Stimulated activated CD8-positive, alpha-beta memory T cell treated with anti-CD3 and anti-CD28 coated beads, Interleukin-4, amount 100 ng/mL, for 1 hour (primary cell): Measurements from ENCODE around the gene ARMC8.

ENCODE experiments used
- DNase-seq, 2 donors: peaks; one replicate each; pipeline ENCODE4 v3.0.0-alpha.2; 2020; ENCODE audit warnings: low read depth in 2 of 2, low spot score in 1 of 2

ARMC8 gene

DNA sequence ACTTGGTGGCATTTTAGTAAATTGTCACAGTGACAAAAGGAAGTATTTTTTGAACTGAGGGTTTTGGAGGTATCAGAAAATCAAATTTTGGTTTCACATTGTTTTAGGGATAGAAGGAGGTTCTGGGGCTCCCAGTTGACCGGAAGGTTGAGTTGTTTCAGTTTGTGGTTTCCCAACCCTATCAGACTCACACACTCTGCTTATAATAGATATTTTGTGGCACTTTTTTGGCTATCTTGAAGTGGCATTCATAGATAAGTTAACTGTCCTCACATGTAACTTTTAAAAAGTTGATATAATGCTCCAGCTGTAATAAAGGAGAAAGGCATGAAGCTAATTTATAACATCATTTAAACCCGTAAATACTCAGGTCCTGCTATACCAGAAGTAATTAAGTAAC lies 12.8 kb downstream of the ARMC8 start:
- DNase-seq: no peak

DNA sequence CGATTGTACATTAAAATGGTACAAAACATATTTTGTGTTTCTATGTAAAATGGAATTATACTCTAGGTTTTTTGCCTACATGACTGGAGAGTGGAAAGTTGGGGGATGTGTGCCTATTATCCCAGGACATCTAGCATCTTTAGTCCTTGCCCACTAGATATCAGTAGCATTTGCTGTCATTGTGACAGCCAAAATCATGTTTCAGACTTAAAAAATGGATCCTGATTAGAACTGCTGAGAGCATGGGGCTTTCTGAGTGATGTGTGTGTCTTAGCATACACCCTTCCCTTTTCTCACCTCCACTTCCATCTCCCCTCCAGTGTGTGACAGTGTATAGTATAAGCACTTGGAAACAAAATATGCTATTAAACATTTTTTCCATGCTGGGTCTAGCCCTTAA lies 13.3 kb downstream of the ARMC8 start:
- DNase-seq: no peak

DNA sequence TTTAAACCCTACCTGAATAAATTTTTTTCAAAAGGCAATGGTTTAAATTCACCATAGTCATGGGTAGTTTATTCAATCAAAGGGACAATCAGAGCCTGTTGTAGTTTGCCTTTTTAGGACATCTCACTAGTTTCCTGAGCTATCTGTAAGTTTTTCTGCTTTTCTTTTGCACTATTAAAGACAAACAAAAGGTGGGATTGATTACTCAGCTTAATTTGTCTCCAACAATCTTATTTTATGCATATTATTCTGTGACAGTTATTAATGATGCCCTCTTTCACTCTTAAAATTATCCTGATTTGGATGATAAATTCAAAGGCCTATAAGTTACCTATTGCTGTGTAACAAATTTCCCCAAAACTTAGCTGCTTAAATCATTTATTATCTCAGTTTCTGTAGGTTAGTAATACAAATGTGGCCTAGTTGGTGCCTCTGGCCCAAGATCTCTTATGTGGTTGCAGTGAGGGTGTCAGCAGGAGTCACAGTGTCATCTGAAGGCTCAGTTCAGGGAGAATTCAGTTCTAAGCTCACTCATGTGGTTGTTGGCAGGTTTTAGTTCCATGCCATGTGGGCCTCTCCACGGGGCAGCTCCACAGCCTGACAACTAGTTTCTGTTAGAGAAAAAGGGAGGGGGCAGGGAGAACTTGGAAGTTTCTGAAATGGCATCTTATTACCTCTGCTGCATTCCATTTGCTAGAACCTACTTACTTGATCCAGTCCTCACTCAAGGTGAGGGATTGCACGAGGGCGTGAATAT lies 16.0 kb downstream of the ARMC8 start:
- no peak for DNase-seq

DNA sequence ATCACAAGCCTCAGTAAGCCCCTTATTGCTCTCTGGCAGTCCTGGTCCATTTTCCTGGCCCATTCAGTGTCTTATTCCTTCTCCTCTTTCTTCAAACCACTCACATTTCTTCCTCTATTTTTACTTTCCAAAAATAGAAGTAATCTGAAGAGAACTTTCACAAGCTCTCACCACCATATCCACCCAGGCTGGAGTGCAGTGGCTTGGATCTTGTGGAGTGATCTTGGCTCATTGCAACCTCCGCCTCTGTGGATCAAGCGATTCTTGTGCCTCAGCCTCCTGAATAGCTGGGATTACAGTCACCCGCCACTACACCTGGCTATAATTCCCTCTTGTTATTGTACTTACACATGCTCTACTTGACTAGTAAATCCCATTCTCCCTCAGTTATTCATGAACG lies 16.8 kb downstream of the ARMC8 start:
- no peak for DNase-seq

DNA sequence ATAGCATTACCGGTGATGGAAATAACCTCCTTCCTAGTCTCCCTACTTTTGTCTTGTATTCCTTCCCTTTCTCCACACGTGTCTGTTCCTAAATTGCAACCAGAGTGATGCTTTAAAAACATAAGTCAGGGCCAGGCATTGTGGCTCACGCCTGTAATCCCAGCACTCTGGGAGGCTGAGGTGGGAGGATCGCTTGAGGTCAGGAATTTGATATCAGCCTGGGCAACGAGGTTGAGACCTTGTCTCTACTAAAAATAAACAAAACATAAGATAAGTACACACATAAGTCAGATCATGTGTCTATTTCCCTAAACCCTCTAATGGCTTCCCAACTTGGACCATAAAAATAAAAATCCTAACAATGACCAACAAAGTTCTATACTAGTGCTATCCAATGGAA lies 18.4 kb downstream of the ARMC8 start:
- DNase-seq: no peak

DNA sequence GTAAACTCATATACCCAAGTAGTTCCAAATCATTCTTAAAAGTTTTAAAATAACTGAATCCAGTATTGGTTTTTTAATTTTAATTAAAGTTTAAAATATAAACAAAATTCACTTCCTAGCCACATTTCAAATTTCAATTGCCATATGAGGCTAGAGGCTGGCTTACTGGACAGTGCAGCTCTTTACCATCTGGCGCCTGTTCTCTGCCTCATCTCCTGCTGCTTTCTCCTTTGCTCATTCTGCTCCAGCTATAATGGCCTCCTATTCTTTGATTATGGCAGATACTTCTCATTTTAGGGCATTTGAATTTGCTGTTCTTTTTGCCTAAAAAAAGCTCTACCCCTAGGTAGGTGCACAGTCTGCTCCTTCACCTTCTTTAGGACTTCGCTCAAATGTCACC lies 19.1 kb downstream of the ARMC8 start:
- no peak for DNase-seq

DNA sequence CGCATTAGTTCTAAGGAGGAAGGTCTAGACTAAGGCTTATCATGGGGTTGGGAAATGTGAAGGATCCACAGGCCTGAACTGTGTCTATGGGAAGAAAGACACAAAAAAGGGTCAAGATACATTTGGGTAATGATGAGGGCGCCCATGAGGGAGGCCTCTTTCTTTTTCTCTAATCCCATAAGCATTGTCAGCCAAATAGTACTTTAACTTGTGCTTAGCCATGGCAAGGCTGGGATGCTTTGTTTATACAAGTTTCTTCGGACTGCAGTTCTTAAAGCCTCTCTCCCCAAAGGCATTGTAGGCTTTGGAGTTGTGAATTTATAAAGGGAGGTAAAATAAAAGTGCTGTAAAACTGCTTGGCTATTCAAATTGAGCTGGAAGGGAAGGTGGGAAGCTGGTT lies 23.4 kb downstream of the ARMC8 start:
- no peak for DNase-seq

DNA sequence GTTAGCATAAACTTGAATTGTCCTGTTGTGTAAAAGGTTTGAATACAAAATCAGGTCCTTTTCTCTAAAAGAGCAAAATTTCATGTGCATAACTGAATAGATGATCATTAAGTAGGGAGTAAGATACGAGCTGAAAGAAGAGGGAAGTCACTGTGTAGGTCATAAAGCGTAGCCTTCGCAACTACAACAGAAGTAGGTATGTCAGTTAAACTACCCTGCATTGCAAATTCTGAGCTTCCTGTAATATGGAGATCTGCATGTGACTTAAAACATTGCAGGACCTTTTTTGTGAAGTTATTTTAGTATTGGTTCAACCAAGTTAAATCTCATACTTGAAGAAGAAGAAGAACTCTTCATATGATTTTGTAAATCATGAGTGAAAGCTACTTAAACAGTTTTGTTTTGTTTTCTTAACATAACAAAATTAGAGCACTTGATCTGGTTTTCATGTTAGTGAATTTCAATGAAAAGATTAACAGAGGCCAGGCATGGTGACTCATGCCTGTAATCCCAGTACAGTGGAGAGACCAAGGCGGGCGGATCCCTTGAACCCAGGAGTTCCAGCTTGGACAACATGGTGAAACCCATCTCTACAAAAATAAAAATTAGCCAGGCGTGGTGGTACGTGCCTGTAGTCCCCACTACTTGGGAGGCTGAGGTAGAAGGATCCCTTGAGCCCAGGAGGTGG lies 26.4 kb downstream of the ARMC8 start:
- no peak for DNase-seq

DNA sequence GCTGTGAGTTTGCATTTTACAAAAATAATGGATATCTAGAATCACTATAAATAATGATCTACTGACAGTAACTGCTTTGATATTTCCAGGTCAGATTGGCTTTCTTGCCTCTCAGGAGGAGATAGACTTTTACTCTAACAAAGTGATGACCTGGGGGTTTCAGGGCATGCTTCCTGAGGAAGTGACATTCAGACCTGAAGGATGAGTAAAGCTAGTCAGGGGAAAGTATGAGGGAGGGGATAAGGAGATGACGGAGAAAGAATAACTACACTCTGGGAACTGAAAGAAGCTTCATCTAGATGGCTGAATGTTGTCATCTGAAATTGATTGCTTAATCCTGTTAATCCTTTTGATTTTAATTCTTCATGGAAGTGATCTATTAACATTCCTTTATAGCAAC lies 32.2 kb downstream of the ARMC8 start:
- DNase-seq: no peak

DNA sequence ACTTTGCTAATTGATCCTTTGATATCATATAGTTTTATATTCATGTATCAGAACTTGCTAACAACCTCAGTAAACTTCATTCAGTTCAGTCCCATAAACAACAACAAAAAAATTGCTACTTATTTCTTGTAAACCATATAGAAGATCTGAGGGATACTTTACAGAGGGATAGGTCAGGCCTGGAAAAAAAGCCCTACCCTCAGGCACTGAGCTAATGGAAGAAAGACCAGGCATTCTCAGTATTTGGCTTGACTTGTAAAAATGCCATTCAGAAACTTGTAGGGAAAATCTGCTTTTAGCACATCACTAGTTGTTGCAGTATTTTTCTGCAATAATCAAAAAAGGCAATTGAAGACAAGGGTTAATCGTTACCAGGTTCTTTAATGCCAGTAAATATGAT lies 33.1 kb downstream of the ARMC8 start:
- no peak for DNase-seq

DNA sequence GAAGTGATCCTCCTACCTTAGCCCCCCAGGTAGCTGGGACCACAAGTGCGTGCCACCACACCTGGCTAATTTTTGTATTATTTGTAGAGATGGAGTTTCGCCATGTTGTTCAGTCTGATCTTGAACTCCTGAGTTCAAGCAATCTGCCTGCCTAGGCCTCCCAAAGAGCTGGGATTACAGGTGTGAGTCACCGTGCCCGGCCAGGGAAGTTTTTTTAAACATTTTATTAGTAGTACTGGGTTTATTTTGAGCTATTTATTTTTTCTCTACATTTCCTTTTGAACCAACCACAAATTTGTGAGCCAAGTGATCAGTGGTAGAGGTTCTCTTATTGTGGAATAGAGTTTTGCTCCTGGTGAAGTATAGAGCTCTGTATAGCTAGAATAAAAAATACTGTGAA lies 33.7 kb downstream of the ARMC8 start:
- no peak for DNase-seq

DNA sequence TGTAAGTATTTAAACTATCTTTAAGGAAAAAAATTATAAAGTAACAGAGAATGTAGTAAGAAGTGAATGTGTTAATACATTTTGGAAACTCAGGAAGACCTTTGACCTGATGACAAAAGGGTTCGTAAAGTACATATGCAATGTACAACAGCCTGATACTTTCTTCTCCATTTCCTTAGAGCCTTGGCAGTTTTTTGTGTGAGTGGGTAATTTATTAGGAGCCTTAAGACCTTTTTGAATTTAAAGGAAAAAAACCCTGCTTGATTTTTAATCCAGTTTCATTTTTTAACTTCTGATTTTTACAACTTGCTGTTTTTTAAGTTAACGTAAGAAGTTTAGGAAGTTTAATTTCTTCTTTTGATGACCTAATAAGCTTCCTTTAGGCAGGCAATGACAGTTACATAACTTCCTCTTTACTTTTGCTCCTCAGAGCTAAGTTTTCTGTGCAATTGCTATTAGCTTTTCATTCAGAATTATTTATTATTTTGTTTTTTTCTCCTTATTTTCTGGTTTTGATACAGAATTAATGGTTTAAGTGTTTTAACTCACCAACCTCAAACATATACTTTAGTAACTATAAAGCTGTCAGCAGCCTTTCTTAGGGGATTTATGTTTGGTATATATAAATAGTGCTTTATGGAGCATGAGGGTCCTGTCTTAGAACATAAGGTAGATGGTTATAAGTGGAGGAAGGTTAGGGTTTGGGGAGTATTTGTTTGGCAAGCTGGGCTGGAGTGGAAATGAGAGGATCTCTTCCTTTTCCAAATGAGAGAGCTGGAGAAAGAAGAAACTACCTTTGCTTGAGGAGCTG lies 35.2 kb downstream of the ARMC8 start:
- DNase-seq: no peak

DNA sequence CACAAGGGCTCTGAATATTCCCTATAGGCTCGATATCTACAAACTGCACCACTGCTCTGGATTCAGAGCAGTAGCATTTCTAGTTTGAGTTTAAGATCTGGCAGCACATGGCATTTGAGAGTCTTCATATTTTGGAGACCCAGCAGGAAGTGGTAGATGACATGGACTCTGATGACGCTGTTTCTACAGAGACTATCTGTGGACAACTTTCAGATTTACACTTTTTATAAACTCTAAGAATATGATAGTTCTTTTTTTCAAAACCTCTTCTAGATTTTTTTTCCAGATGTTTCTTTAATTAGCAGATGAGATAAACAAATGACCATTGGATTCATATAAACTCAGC lies 35.8 kb downstream of the ARMC8 start:
- no peak for DNase-seq

DNA sequence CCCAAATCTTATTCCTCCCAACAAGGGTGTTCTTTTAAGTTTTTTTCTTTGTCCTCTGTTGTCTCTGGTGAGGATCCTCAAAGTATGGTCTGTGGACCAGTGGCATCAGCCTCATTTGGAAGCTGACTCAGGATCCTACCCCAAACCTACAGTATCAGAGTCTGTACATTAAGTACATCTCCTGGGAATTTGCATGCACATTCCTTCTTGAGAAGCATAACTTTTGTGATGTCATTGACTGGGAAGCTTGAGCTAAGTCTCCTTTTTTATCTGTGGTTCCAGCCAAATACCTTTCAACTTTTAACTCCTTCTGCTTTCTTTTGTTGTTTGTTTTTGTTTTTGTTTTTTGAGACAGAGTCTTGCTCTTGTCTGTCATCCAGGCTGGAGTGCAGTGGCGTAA lies 40.5 kb downstream of the ARMC8 start:
- no peak for DNase-seq

DNA sequence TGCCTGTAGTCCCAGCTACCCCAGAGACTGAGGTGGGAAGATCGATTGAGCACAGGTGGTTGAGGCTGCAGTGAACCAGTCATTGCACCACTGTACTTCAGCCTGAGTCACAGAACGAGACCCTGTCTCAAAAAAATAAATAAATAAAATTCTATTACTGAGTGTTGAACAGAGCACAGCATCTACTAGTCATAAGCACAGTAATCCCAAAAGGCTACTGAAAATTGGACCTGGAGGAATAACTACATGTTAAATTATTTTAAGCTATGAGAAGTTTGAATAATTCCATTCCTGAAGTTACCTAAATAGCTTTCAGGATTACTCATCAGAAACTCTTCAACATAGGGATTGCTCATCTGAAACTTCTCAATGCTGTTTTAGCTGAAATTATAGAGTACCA lies 43.4 kb downstream of the ARMC8 start:
- no peak for DNase-seq

DNA sequence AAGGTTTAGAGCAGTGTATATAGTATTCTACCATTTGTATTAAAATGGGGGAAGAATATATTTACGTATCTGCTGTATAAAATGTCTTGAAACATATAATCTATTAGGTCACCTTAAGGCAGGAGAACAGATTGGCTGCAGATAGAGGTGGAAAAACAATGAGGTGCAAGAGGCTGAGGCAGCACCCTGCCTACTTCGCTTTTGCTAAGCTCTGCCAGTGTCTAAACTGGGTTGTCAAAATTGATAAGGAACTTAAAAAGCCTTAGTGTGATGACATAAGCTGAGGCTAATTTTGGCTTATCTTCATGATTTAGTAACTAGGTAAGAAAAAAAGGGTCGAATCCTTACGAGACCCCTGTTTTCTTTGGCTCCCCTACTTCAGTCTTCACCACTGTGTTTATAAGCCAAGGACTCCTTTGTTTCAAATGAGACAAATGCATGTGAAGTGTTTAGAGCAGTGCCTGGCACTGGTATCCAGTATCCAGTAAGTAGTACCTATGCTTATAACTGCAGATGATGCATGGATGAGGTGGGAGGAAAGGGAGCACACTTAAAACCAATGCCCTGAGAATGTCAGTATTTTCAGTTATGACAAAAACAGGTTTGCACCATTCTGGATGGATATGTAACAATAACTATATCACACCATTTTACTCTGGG lies 45.7 kb downstream of the ARMC8 start:
- DNase-seq: no peak

DNA sequence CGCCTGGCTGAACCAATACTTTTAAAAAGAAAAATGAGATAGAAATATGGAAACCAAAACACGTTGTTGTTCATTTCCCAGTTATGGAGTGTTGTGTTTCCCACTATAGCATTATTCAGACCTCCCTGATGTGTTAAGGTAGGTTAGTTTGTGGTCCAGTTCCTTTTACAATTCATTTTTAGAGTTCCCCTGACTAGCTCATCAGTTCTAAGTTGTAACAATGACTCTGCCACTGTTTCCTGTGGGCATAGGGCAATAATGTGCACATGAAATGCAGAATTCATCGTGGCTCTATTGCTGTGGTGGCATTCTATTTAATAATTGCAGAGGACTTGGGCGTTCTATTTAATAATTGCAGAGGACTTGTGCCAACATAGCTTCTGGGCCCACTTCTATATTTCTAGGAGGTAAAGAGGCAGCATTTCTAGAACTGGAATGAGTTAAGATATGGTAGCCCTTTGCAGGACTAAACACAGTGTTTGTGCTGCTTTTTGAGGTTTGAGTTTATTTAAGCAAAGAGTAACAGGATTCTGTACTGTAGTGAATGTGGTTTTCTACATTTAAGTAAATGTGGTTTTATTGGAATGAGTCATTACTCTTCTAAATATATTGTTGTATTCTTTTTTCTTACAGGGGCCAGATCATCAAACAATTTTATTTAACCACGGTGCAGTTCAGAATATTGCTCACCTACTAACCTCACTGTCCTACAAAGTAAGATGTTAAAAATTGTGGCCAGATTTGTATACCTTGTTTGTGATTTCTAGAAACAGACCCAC lies 47.5 kb downstream of the ARMC8 start:
- no peak for DNase-seq

DNA sequence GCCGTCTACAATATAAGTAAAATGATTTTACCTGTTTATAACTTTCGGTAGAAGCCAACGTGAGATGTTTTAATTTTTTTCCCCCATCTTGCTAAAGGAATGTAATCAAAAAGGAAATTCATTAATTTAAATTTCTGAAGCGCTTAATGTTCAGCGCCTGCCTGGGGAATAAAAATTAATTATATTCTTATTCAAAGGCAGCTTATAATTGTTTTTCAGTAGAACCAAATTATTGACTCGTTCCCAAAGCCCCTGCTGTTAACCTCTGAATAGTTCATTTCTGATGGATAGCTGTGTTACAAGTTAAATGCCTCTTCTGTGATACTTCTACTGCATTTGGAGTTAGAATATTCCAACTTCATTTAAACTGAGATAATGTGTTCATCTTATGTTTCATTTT lies 51.6 kb downstream of the ARMC8 start:
- DNase-seq: no peak

DNA sequence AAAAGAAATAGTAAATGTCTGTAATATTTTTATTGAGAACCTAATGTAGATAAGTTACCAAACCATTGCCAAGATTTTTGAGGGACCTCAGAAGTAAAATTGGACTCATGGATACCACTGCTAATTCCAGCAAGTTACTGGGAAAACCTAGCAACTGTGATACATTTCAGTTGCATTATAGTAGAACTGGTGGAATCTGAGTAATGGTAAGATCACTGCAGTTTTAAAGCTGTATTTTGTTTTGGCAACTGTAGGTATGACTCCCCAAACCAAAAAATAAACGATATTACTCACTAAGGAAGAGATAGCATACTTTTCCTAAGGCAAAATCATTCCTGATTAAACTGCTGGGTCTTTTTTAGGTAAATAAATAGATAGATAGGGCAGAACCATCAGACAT lies 54.0 kb downstream of the ARMC8 start:
- DNase-seq: no peak

DNA sequence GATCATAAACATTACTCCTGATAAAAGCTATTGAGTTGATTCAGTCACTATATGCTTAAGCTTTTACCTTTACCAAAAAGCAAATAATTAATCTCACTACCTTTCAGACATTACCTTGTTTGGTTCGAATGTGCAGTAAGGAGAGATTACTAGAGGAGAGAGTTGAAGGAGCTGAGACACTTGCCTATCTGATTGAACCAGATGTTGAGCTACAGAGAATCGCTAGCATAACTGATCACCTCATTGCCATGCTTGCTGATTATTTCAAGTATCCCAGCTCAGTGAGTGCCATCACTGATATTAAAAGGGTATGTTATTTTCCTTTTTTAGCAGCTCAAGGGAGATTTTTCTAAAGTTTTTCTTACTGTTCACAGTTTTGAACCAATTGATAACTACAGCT lies 54.6 kb downstream of the ARMC8 start:
- no peak for DNase-seq

DNA sequence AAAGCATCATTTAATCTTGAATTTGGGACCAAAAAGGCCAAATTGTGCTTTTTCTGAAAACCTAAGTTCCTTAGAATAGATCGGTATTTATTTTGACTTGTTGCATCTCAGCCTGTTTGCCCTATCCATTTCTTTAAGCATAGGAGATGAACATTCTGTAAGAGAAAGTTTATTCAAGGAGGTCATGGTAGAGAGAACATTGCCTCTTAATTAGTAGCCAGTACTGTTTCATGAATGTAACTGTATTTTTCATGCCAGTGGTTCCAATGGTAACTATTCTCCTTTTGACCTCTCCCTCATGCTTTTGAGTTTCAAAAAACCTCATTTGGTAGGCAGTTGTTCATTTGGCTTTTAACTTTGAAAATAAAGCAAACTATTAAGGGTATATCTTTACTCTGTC lies 55.4 kb downstream of the ARMC8 start:
- DNase-seq: no peak
